Measurements from ENCODE around the gene FLOT2.

- TF ChIP-seq, protein P1, sequence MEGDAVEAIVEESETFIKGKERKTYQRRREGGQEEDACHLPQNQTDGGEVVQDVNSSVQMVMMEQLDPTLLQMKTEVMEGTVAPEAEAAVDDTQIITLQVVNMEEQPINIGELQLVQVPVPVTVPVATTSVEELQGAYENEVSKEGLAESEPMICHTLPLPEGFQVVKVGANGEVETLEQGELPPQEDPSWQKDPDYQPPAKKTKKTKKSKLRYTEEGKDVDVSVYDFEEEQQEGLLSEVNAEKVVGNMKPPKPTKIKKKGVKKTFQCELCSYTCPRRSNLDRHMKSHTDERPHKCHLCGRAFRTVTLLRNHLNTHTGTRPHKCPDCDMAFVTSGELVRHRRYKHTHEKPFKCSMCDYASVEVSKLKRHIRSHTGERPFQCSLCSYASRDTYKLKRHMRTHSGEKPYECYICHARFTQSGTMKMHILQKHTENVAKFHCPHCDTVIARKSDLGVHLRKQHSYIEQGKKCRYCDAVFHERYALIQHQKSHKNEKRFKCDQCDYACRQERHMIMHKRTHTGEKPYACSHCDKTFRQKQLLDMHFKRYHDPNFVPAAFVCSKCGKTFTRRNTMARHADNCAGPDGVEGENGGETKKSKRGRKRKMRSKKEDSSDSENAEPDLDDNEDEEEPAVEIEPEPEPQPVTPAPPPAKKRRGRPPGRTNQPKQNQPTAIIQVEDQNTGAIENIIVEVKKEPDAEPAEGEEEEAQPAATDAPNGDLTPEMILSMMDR (IDR thresholded peaks at IDR 0.05; ENCODE audit: low read length): no peak
- TF ChIP-seq EZH2 (optimal IDR thresholded peaks at IDR 0.05; ENCODE audit: low read depth, low read length): no peak
Observed at GRCh38 chr17:28864991-28865849, 32.3 kb downstream of the FLOT2 start.
